GM19397 (cell line): Measurements from ENCODE around the gene CBR1.
"Not testable (repeated sequence)": the region's sequence is repeated elsewhere in the genome, so short reads cannot be mapped to it uniquely, and the experiment has no call there.

Source experiments
- ATAC-seq: cut with Tn5 transposase; IDR thresholded peaks from one replicate; pipeline ENCODE4 v1.9.1; 2021; ENCODE audit warnings: mild to moderate bottlenecking, moderate library complexity; ENCODE audit not compliant: unreplicated experiment

Gene CBR1

GRCh38 chr21:36047139-36047538 lies 22.7 kb upstream of the CBR1 start:
- no peak for ATAC-seq

- ATAC-seq = no peak
Measured at GRCh38 chr21:36048357-36048756, 21.5 kb upstream of the CBR1 start.

GRCh38 chr21:36052860-36053714 lies 16.7 kb upstream of the CBR1 start:
- no peak for ATAC-seq

- ATAC-seq = no peak
Measured at GRCh38 chr21:36053715-36054062, 16.1 kb upstream of the CBR1 start.

GRCh38 chr21:36055551-36055950 lies 14.3 kb upstream of the CBR1 start:
- no peak for ATAC-seq

- ATAC-seq = peak; percentile 37
Measured at GRCh38 chr21:36059823-36060158, 10.0 kb upstream of the CBR1 start.

- peak; percentile 92 for ATAC-seq
Measured at GRCh38 chr21:36060159-36060921, 9.5 kb upstream of the CBR1 start, which contains the start of gene SETD4. Gene SETD4, minus strand, starts transcription at chr21:36060526. Its CDS starts 1,638 bp downstream, at chr21:36058888.

GRCh38 chr21:36061445-36061844 lies 8.4 kb upstream of the CBR1 start:
- ATAC-seq = no peak

GRCh38 chr21:36063375-36064084 lies 6.3 kb upstream of the CBR1 start:
- ATAC-seq = no peak

- ATAC-seq = no peak
Measured at GRCh38 chr21:36064085-36064460, 5.8 kb upstream of the CBR1 start.

- ATAC-seq = no peak
Measured at GRCh38 chr21:36065497-36066036, 4.3 kb upstream of the CBR1 start.

- no peak for ATAC-seq
Measured at GRCh38 chr21:36068748-36069398, 951 bp upstream of the CBR1 start.

GRCh38 chr21:36070999-36071398 lies 1.2 kb downstream of the CBR1 start:
- ATAC-seq = no peak

GRCh38 chr21:36072453-36073162 lies 2.8 kb downstream of the CBR1 start:
- ATAC-seq = no peak

- no peak for ATAC-seq
Measured at GRCh38 chr21:36073181-36073580, 3.4 kb downstream of the CBR1 start.

- not testable (repeated sequence) for ATAC-seq
Measured at GRCh38 chr21:36073911-36074310, 4.1 kb downstream of the CBR1 start.

GRCh38 chr21:36075171-36075570 lies 5.3 kb downstream of the CBR1 start:
- ATAC-seq = no peak

- no peak for ATAC-seq
Measured at GRCh38 chr21:36075953-36076352, 6.1 kb downstream of the CBR1 start.

GRCh38 chr21:36076878-36077655 lies 7.2 kb downstream of the CBR1 start:
- ATAC-seq = no peak
